GM23248 (cell line): ENCODE measurements around the gene FAXDC2. TPM values are rescaled to one million over a fixed set of nuclear protein-coding genes. Genes with fewer than 3 reads are reported as not detected.

ENCODE experiments used
- DNase-seq: peaks from one replicate; pipeline ENCODE4 v3.0.0-alpha.2; 2015
- H2AFZ ChIP-seq: fragments of 200-600 bp; sonication (generic); 2 replicates; pipeline ENCODE4 v1.6.1; 2016; ENCODE audit warnings: antibody characterized with exemption
- H3F3A ChIP-seq: fragments of 200-600 bp; sonication (generic); 2 replicates; pipeline ENCODE4 v1.6.1; 2016; ENCODE audit warnings: mild to moderate bottlenecking, antibody characterized with exemption, mixed run types; ENCODE audit not compliant: insufficient read depth
- H3K27ac ChIP-seq: fragments of 200-600 bp; sonication (generic); 2 replicates; pipeline ENCODE4 v1.5.1; 2016; ENCODE audit warnings: mild to moderate bottlenecking
- H3K27me3 ChIP-seq: fragments of 200-600 bp; sonication (generic); replicated peaks from 2 replicates; pipeline ENCODE4 v1.6.1; 2016; ENCODE audit warnings: mild to moderate bottlenecking; ENCODE audit not compliant: insufficient read depth
- H3K36me3 ChIP-seq: fragments of 200-600 bp; sonication (generic); 2 replicates; pipeline ENCODE4 v1.6.1; 2016; ENCODE audit warnings: low read depth, mild to moderate bottlenecking
- H3K4me1 ChIP-seq: fragments of 200-600 bp; sonication (generic); 2 replicates; pipeline ENCODE4 v1.6.1; 2016; ENCODE audit warnings: mild to moderate bottlenecking; ENCODE audit not compliant: insufficient read depth
- H3K4me2 ChIP-seq: fragments of 200-600 bp; sonication (generic); one replicate; pipeline ENCODE4 v1.6.1; 2016; ENCODE audit warnings: mild to moderate bottlenecking; ENCODE audit not compliant: unreplicated experiment
- H3K4me3 ChIP-seq: fragments of 200-600 bp; sonication (generic); 2 replicates; pipeline ENCODE4 v1.5.1; 2016; ENCODE audit warnings: mild to moderate bottlenecking
- H3K79me2 ChIP-seq: fragments of 200-600 bp; sonication (generic); 2 replicates; pipeline ENCODE4 v1.6.1; 2016; ENCODE audit warnings: mild to moderate bottlenecking; ENCODE audit not compliant: insufficient read depth
- H3K9ac ChIP-seq: fragments of 200-600 bp; sonication (generic); 2 replicates; pipeline ENCODE4 v1.6.1; 2016; ENCODE audit warnings: mild to moderate bottlenecking
- H3K9me2 ChIP-seq: fragments of 200-600 bp; sonication (generic); 2 replicates; pipeline ENCODE4 v1.6.1; 2016; ENCODE audit warnings: mixed run types, mild to moderate bottlenecking, moderate library complexity; ENCODE audit not compliant: insufficient read depth
- H3K9me3 ChIP-seq: fragments of 200-600 bp; sonication (generic); one replicate; pipeline ENCODE4 v1.6.1; 2017; ENCODE audit warnings: low read depth
- H4K20me1 ChIP-seq: fragments of 200-600 bp; sonication (generic); 2 replicates; pipeline ENCODE4 v1.6.0; 2016; ENCODE audit not compliant: insufficient read depth
- EZH2 ChIP-seq: fragments of 200-600 bp; sonication (generic); IDR thresholded peaks from 2 replicates; pipeline ENCODE4 v1.6.1; 2018; ENCODE audit warnings: antibody characterized with exemption, mild to moderate bottlenecking; ENCODE audit not compliant: insufficient read depth, poor library complexity, severe bottlenecking
- EZH2phosphoT487 ChIP-seq: fragments of 200-600 bp; sonication (generic); IDR thresholded peaks from 2 replicates; pipeline ENCODE4 v1.6.1; 2018; ENCODE audit warnings: antibody characterized with exemption, moderate library complexity, mild to moderate bottlenecking, low read depth; ENCODE audit not compliant: insufficient read depth
- WGBS, 2 experiments: methylation state at CpG; one replicate each; pipeline ENCODE4 v1.1.6; 2015 to 2017; ENCODE audit warnings: low lambda C conversion rate in 2 of 2, low coverage in 1 of 2; ENCODE audit errors: missing lambda C conversion rate in 2 of 2; 5-methylcytosine and 5-hydroxymethylcytosine counted together
- in situ Hi-C: fragments of 300-500 bp; cut with MboI; formaldehyde crosslinking; loops from 2 replicates; pipeline ENCODE4 v1.15.0; 2020
- polyA plus RNA-seq: library from polyadenylated mRNA; unstranded; fragments of >200 nt; fragmentation: Nextera tagmentation; extraction: Ambion mirVana; gene quantifications from 2 replicates; pipeline ENCODE4 v1.2.1, GENCODE V29; 2016
- total RNA-seq: library from RNA; depleted of rRNA; stranded (reverse); fragments of >200 nt; shearing (Covaris generic); gene quantifications from 2 replicates; pipeline ENCODE4 v1.2.3, GENCODE V29; 2014

FAXDC2 gene
- total and polyA plus RNA-seq, 2 experiments from 2014 or later = 5.4 to 10.3 TPM

DNA sequence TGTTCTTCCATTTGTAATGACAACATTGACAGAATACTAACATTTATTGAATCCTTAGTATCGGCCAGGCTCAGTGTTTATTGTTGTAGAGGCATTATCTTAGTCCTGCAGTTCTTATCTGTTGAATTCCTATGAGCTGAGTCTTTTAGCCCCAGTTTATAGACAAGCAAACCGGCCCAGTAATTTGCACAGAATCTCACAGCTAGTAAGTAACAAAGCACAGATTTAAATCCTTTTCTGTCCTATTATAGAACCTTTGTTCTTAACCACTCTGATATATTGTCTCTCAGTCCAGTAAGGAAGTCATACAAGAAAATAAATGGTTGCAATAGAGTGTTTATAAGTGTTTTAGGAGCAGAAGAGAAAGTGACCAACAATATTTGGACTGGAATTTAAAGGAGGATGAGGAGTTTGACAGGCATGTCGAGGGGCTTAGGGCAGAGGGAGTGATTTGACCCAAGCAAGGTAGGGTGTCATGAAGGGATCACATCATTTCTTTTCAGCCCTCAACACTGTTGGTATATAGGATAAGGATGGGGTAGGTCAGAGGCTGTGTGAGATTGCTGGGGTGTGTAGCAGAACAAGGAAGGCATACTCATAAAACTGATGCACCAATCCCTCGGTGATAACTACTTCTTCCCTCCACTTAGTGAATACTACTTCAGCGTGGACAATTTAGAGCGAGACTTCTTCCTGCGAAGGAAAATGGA lies 55.7 kb downstream of the FAXDC2 start:
- Histone ChIP-seq H3F3A (peaks cover 26% of the 10 kb centered on the region), H3K36me3 (peaks cover 47% of the 10 kb centered on the region), H3K79me2 (peaks cover 94% of the 10 kb centered on the region), H3K9ac (0 out of 2 replicates have a peak overlapping the region, but pooled peaks have one; percentile 11), H3K4me1 (peaks cover 13% of the 10 kb centered on the region), H3K9me2 (no peaks in the 10 kb centered on the region), H2AFZ (no peak overlapping the region), H3K9me3 (no peaks in the 10 kb centered on the region), H3K27ac (peak overlapping the region; percentile 26), H4K20me1 (peaks cover 7% of the 10 kb centered on the region; the same call in 1 of the 2 replicates), H3K27me3 (no peaks in the 10 kb centered on the region), H3K4me3 (no peak overlapping the region), H3K4me2 (no peak overlapping the region)
- no peak for TF ChIP-seq EZH2phosphoT487
- no peak for TF ChIP-seq EZH2
- DNase-seq = peak; percentile 23
- in situ Hi-C loops = no loop called here
- WGBS, 2 experiments = 81% methylated on average over 7 of the region's 7 CpGs

GRCh38 chr5:154793599-154794524 lies 56.5 kb downstream of the FAXDC2 start:
- H3K36me3 ChIP-seq = peaks cover 39% of the 10 kb centered on the region
- H3K9me3 ChIP-seq = no peaks in the 10 kb centered on the region
- peaks cover 94% of the 10 kb centered on the region for H3K79me2 ChIP-seq
- H3K4me1 ChIP-seq = peaks cover 13% of the 10 kb centered on the region
- TF ChIP-seq EZH2 (no peak), EZH2phosphoT487 (no peak)
- DNase-seq = no peak
- WGBS, 2 experiments = 96 to 98% methylated on average over 24 to 32 of the region's 32 CpGs
- H4K20me1 ChIP-seq = peaks cover 7% of the 10 kb centered on the region; the same call in 1 of the 2 replicates
- no peak overlapping the region for H3K4me2 ChIP-seq
- peak overlapping the region; percentile 26 for H3K27ac ChIP-seq
- no peak overlapping the region for H2AFZ ChIP-seq
- 0 out of 2 replicates have a peak overlapping the region, but pooled peaks have one; percentile 11 for H3K9ac ChIP-seq
- H3K4me3 ChIP-seq = no peak overlapping the region
- no peaks in the 10 kb centered on the region for H3K9me2 ChIP-seq
- no peaks in the 10 kb centered on the region for H3K27me3 ChIP-seq
- in situ Hi-C loops = no loop called here
- H3F3A ChIP-seq = peaks cover 26% of the 10 kb centered on the region

- Histone ChIP-seq H3K27me3 (no peaks in the 10 kb centered on the region), H3K9me3 (no peaks in the 10 kb centered on the region), H3K27ac (no peak overlapping the region), H3F3A (peaks cover 17% of the 10 kb centered on the region), H3K79me2 (peaks cover 94% of the 10 kb centered on the region), H3K9me2 (no peaks in the 10 kb centered on the region), H3K9ac (no peak overlapping the region), H3K4me3 (no peak overlapping the region), H3K36me3 (peaks cover 18% of the 10 kb centered on the region), H3K4me1 (peaks cover 25% of the 10 kb centered on the region), H2AFZ (no peak overlapping the region), H3K4me2 (no peak overlapping the region), H4K20me1 (peaks cover 18% of the 10 kb centered on the region)
- in situ Hi-C loops = no loop called here
- DNase-seq = no peak
- WGBS, 2 experiments = 97 to 100% methylated on average over 3 of the region's 3 CpGs
- no peak for TF ChIP-seq EZH2phosphoT487
- no peak for TF ChIP-seq EZH2
These were observed 58.9 kb downstream of the FAXDC2 start for GRCh38 chr5:154791535-154791934.

DNA sequence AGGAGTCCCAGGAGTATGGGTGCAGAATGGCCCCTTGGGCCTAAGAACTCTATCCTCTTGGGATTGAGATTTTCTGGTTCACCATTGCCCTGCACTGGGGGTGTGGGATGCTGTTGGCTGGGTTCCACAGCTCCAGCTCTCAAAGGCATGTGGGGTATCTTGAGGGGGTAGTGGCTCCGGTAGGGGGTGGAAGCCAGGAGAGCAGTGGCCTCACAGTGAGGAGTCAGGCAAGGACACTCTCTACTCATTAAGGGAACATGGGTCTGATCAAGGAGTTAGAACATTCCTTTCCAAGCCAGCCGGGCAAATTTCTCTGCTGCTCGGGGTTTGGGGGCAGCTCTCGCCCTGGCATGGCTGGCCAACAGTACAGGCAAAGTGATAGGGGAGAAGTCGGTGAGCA lies 62.2 kb downstream of the FAXDC2 start:
- WGBS, 2 experiments = 38 to 39% methylated on average over 5 of the region's 5 CpGs
- Histone ChIP-seq H3K4me3 (no peak overlapping the region), H4K20me1 (peaks cover 33% of the 10 kb centered on the region), H3K36me3 (peaks cover 6% of the 10 kb centered on the region; the same call in 1 of the 2 replicates), H3K9me3 (no peaks in the 10 kb centered on the region), H2AFZ (no peak overlapping the region), H3K9me2 (no peaks in the 10 kb centered on the region), H3K27me3 (no peaks in the 10 kb centered on the region), H3K9ac (no peak overlapping the region; the same call in 1 of the 2 replicates), H3F3A (no peaks in the 10 kb centered on the region; the same call in 1 of the 2 replicates), H3K27ac (no peak overlapping the region), H3K4me2 (no peak overlapping the region), H3K4me1 (peaks cover 28% of the 10 kb centered on the region), H3K79me2 (peaks cover 100% of the 10 kb centered on the region)
- TF ChIP-seq EZH2phosphoT487 (no peak), EZH2 (no peak)
- no peak for DNase-seq
- in situ Hi-C loops = no loop called here
